ENCODE data around the gene ST6GAL1. TPM values are rescaled to one million over a fixed set of nuclear protein-coding genes. Genes with fewer than 3 reads are reported as not detected.

ST6GAL1 gene
- total RNA-seq, 2 donors from 2014 or later = 57.2 to 81.8 TPM

DNA sequence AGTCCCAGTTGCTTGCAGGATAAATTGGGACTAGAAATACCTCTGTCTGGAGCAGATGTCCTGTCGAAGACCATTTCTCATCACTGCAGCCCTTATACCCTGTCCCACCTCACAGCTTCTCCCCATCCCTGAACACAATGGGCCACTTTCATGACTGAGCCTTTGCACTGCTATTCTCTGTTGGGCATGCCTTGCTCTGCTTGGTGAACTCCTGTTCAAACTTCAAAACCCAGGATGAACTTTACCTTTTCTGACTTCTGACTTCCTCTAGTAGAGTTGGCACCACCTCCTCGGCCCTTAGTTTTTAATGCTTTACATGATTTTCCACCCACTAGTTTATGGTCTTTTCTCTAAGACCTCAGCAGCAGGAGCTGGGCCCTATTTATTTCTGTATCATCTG, 48.4 kb downstream of the ST6GAL1 start:
- Histone ChIP-seq H3K27ac (no peak overlapping the region), H3K27me3 (no peaks in the 10 kb centered on the region), H3K9me3 (no peaks in the 10 kb centered on the region), H3K36me3 (no peaks in the 10 kb centered on the region), H3K9ac (ENCODE audit: low read depth in 2 of 2, low read length in 2 of 2) (no peak overlapping the region), H3K4me3 (no peak overlapping the region), H3K4me1 (peaks cover 3% of the 10 kb centered on the region)
- DNase-seq = no peak
- intact Hi-C loops (cut with DNase I) = no loop called here
- TF ChIP-seq, protein P1, sequence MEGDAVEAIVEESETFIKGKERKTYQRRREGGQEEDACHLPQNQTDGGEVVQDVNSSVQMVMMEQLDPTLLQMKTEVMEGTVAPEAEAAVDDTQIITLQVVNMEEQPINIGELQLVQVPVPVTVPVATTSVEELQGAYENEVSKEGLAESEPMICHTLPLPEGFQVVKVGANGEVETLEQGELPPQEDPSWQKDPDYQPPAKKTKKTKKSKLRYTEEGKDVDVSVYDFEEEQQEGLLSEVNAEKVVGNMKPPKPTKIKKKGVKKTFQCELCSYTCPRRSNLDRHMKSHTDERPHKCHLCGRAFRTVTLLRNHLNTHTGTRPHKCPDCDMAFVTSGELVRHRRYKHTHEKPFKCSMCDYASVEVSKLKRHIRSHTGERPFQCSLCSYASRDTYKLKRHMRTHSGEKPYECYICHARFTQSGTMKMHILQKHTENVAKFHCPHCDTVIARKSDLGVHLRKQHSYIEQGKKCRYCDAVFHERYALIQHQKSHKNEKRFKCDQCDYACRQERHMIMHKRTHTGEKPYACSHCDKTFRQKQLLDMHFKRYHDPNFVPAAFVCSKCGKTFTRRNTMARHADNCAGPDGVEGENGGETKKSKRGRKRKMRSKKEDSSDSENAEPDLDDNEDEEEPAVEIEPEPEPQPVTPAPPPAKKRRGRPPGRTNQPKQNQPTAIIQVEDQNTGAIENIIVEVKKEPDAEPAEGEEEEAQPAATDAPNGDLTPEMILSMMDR (IDR thresholded peaks at IDR 0.05) = no peak

DNA sequence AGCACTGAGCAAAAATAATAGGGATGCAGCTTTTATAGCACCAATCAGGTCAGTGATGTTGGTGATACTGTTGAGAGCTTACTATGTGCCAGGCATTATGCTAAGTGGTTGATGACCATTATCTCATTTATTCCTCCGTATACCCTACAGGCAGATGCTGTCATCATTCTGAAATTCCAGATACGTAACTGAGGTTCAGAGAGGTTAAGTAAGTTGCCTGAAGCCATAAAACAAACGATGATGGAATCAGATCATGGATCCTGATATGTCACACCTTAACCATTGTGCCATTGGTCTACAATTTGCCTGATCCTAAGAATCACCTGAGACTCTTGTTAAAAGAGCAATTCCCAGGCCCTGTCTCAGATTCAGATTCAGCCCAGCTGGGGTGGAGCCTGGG, 49.5 kb downstream of the ST6GAL1 start:
- intact Hi-C loops (cut with DNase I) = no loop called here
- Histone ChIP-seq H3K27me3 (no peaks in the 10 kb centered on the region), H3K4me1 (peaks cover 3% of the 10 kb centered on the region), H3K4me3 (no peak overlapping the region), H3K9me3 (no peaks in the 10 kb centered on the region), H3K36me3 (no peaks in the 10 kb centered on the region), H3K9ac (ENCODE audit: low read depth in 2 of 2, low read length in 2 of 2) (no peak overlapping the region), H3K27ac (no peak overlapping the region)
- no peak for DNase-seq
- TF ChIP-seq, protein P1 (IDR thresholded peaks at IDR 0.05) = no peak

DNA sequence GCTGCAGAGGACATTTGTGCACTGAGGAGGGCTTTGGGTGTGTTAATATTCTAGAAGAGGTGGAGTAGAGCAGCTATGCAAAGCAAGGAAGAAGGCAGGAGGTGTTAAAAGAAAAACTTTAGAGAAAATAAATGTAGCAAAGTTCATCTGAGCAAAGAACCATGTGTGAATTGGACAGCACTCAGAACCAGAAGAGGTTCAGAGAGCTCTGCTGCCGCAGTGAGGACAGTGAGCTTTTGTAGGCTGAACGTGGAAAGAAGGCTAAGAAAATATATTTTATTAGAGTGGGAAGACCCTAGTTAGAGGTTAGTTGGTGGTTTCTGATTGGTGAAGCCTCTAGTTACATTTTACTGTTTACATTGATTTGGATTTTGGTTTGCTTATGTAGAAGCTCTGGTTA, 50.7 kb downstream of the ST6GAL1 start:
- Histone ChIP-seq H3K36me3 (no peaks in the 10 kb centered on the region), H3K4me3 (no peak overlapping the region), H3K27me3 (no peaks in the 10 kb centered on the region), H3K9me3 (no peaks in the 10 kb centered on the region), H3K27ac (no peak overlapping the region), H3K9ac (ENCODE audit: low read depth in 2 of 2, low read length in 2 of 2) (no peak overlapping the region), H3K4me1 (peaks cover 3% of the 10 kb centered on the region)
- intact Hi-C loops (cut with DNase I) = no loop called here
- TF ChIP-seq, protein P1 (IDR thresholded peaks at IDR 0.05) = no peak
- no peak for DNase-seq

GRCh38 chr3:186983659-186984058, 53.3 kb downstream of the ST6GAL1 start:
- H3K9me3 ChIP-seq = no peaks in the 10 kb centered on the region
- H3K4me3 ChIP-seq = no peak overlapping the region
- H3K4me1 ChIP-seq = peaks cover 3% of the 10 kb centered on the region
- no peak overlapping the region for H3K27ac ChIP-seq
- DNase-seq = no peak
- intact Hi-C loops (cut with DNase I) = no loop called here
- H3K27me3 ChIP-seq = no peaks in the 10 kb centered on the region
- TF ChIP-seq, protein P1 (IDR thresholded peaks at IDR 0.05) = no peak
- no peaks in the 10 kb centered on the region for H3K36me3 ChIP-seq
- no peak overlapping the region for H3K9ac ChIP-seq (ENCODE audit: low read depth in 2 of 2, low read length in 2 of 2)

- DNase-seq = no peak
- Histone ChIP-seq H3K27me3 (no peaks in the 10 kb centered on the region), H3K9ac (ENCODE audit: low read depth in 2 of 2, low read length in 2 of 2) (peak overlapping the region in 1 of 2 donors; percentile 5), H3K9me3 (no peaks in the 10 kb centered on the region), H3K4me1 (peaks cover 3% of the 10 kb centered on the region), H3K4me3 (no peak overlapping the region), H3K27ac (no peak overlapping the region), H3K36me3 (no peaks in the 10 kb centered on the region)
- TF ChIP-seq, protein P1 (IDR thresholded peaks at IDR 0.05) = no peak
- intact Hi-C loops (cut with DNase I) = no loop called here
Observed at GRCh38 chr3:186984064-186984463, 53.7 kb downstream of the ST6GAL1 start.

Measured in colonic mucosa (tissue), 4 donors.